ACC112 (cell line): ENCODE measurements around the gene SCN9A.
A peak's percentile ranks its signal among the peaks of the same experiment; 100 is the strongest.

ENCODE experiments used
- H2AFZ ChIP-seq: fragments of 200-600 bp; sonication (generic); one replicate; pipeline ENCODE4 v1.6.0; 2017; ENCODE audit warnings: antibody characterized with exemption, low read length; ENCODE audit not compliant: unreplicated experiment
- H3K27ac ChIP-seq: fragments of 200-600 bp; sonication (generic); 2 replicates; pipeline ENCODE4 v1.5.1; 2014; ENCODE audit warnings: low read depth, mild to moderate bottlenecking, antibody characterized with exemption, low read length, moderate library complexity
- H3K27me3 ChIP-seq: fragments of 200-600 bp; sonication (generic); 2 replicates; pipeline ENCODE4 v1.6.1; 2014; ENCODE audit warnings: mild to moderate bottlenecking, antibody characterized with exemption, low read length, moderate library complexity, mixed read lengths; ENCODE audit not compliant: insufficient read depth
- H3K36me3 ChIP-seq: fragments of 200-600 bp; sonication (generic); 2 replicates; pipeline ENCODE4 v1.6.1; 2016; ENCODE audit warnings: mild to moderate bottlenecking, antibody characterized with exemption, low read length, moderate library complexity, mixed read lengths; ENCODE audit not compliant: insufficient read depth
- H3K4me1 ChIP-seq: fragments of 200-600 bp; sonication (generic); one replicate; pipeline ENCODE4 v1.6.1; 2016; ENCODE audit warnings: low read length, mixed read lengths; ENCODE audit not compliant: insufficient read depth, unreplicated experiment, control insufficient read depth
- H3K4me3 ChIP-seq: fragments of 200-600 bp; sonication (generic); 2 replicates; pipeline ENCODE4 v1.5.1; 2014; ENCODE audit warnings: mild to moderate bottlenecking, low read depth, low read length
- H3K79me2 ChIP-seq: fragments of 200-600 bp; sonication (generic); one replicate; pipeline ENCODE4 v1.6.0; 2016; ENCODE audit warnings: low read length; ENCODE audit not compliant: control insufficient read depth, unreplicated experiment, insufficient read depth

SCN9A gene

DNA sequence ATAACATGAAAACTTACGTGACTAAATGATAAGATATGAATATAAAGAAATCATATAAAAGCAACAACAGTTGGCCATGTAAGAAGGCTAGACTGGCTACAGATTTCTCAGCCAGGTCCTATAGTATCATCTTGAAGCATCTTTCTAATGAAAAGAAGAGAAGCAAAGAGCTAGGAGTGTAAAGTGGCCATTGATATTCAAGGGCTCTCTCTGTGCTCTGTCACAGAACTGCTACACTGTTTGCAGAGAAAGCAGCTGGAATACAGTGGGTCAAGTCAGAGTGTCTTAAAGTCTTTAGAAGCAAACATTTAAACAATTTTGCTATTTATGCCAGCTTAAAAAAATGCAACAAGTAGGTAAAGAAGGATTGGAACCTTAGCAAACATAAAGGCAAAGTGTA, 118.8 kb downstream of the SCN9A start:
- Histone ChIP-seq H3K4me3 (no peak overlapping the region), H3K27ac (no peak overlapping the region), H3K4me1 (no peaks in the 10 kb centered on the region), H3K27me3 (no peaks in the 10 kb centered on the region), H3K79me2 (no peaks in the 10 kb centered on the region), H3K36me3 (no peaks in the 10 kb centered on the region), H2AFZ (no peak overlapping the region)

DNA sequence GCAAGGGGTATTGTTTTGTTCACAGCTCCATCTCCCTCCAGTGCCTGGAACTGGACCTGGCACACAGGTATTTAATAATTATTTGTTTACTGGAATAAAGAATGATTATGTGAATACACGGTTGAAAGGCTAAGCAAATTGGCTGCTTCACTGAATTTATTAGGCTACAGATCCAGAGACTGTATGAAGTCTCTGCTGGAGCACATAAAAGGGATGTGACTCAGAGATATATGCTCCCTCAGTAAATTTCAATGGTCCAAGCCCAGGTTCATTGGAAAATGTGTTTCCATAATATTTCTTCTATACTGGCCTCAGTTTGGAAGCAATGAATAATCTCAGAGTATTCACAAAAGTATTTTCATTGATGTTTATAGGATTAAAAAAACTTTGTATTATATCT, 126.4 kb downstream of the SCN9A start:
- no peak overlapping the region for H2AFZ ChIP-seq
- H3K27ac ChIP-seq, result no peak overlapping the region
- H3K4me3 ChIP-seq, result no peak overlapping the region
- H3K36me3 ChIP-seq, result no peaks in the 10 kb centered on the region
- no peaks in the 10 kb centered on the region for H3K27me3 ChIP-seq
- H3K4me1 ChIP-seq, result no peaks in the 10 kb centered on the region
- no peaks in the 10 kb centered on the region for H3K79me2 ChIP-seq

DNA sequence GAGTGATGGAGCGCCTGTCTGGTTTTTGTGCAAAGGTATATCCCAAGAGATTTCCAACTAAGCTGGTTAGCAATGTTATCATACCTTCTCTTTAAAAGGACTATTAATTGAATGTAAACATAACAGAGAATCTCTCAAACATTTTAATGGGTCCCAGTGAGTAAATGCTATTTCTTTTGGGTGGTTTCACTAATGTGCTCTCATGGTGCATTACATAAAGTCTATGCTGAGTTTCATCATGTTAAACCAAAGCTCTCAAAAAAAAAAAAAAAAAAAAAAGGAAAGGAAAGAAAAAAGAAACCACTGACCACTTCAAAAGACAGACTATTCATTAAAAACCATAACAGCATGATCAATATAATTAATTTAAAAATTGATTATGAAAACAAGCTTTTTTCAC, 128.8 kb downstream of the SCN9A start:
- Histone ChIP-seq H3K79me2 (no peaks in the 10 kb centered on the region), H3K27me3 (no peaks in the 10 kb centered on the region), H2AFZ (no peak overlapping the region), H3K4me3 (no peak overlapping the region), H3K27ac (no peak overlapping the region), H3K4me1 (no peaks in the 10 kb centered on the region), H3K36me3 (no peaks in the 10 kb centered on the region)

DNA sequence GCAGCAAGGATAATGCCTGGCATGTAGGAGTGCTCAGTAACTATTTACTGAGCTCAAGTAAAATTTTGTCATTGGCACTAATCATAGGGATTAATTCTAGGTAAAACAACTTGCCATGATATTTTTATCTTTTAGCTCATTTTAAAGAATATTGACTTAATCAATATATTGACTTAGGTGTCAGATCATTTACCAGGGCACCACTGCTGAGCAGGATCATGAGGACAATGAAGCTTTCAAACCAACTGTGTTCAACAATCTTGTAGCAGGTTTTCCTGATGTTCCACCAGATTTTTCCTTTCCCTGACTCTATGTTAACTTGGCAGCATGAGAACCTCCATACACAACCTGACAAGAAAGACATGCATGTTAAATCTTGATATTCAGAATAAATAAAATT, 133.4 kb downstream of the SCN9A start:
- no peak overlapping the region for H3K4me3 ChIP-seq
- no peaks in the 10 kb centered on the region for H3K36me3 ChIP-seq

DNA sequence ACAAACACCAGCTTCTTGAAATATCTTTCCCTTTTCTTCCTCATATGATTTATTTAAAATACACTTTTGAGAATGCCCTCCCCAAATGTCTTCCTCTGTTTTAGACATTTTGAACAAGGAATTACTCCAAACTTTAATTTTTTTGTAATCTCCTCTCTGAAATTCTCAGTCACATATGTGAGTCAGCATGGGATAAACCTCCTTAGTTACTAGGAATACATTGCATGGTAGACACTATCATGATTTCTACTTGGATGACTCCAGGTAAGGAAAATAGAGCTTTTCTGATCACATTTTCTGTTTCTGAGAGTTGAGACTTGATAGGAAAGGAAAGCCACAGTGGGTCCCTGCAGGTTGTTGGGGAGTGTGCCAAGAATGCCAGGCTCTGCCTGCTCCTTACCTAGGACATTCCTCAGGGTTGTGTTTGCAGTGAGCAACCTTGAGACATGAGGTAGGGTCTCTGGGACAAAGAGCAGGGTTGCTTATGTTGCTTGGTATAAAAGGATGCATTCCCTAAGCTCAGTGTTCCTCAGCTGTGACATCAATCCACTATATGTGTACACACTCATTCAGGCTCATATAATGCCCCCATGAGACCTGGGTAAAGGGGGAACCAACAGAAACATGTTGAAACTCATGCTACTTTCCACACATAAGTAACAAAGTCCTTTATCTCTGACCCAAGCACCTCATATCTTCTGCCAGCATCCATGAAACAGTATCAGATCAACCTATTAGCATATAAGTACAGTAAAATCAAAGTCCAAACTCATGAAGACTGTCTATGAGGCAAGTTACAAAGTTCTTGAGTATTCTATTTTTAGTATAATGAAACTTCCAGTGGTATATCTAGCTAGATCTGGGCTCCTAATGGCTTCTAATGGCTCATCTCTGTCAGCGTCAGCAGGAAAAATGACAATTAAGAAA, 135.1 kb downstream of the SCN9A start:
- peak overlapping the region; percentile 42 for H2AFZ ChIP-seq
- H3K36me3 ChIP-seq, result no peaks in the 10 kb centered on the region
- no peak overlapping the region for H3K4me3 ChIP-seq
- H3K79me2 ChIP-seq, result no peaks in the 10 kb centered on the region
- H3K4me1 ChIP-seq, result peaks cover 32% of the 10 kb centered on the region
- peak overlapping the region; percentile 82 for H3K27ac ChIP-seq
- H3K27me3 ChIP-seq, result no peaks in the 10 kb centered on the region

More for the DNA sequence above, 133.4 kb downstream of the SCN9A start:
- H3K4me1 ChIP-seq, result peaks cover 32% of the 10 kb centered on the region
- H3K27ac ChIP-seq, result no peak overlapping the region
- no peaks in the 10 kb centered on the region for H3K79me2 ChIP-seq
- no peak overlapping the region for H2AFZ ChIP-seq
- H3K27me3 ChIP-seq, result no peaks in the 10 kb centered on the region

DNA sequence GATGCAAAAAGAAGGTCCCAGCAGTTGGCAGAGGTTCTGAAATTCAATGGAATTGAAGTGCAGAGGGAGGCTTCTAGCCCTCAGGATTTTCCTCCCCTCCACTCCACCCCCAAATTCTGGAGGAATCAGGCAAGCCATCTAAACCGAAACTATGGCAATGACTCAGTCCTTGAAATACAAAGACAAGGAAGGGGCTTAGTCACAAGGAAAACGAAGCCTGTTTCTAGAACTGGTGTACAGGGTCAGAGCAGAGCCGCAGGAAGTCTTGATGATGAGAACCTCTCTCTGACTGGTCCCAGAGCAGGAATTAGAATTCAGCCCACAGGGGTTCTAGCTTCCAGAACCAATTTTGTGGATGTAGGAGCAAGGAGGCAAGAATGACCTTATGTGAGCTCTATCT, 136.2 kb downstream of the SCN9A start:
- Histone ChIP-seq H3K36me3 (no peaks in the 10 kb centered on the region), H3K27ac (peak overlapping the region; percentile 82), H3K4me1 (peaks cover 39% of the 10 kb centered on the region), H3K4me3 (peak overlapping the region; percentile 55), H2AFZ (peak overlapping the region; percentile 56), H3K79me2 (no peaks in the 10 kb centered on the region), H3K27me3 (no peaks in the 10 kb centered on the region)

DNA sequence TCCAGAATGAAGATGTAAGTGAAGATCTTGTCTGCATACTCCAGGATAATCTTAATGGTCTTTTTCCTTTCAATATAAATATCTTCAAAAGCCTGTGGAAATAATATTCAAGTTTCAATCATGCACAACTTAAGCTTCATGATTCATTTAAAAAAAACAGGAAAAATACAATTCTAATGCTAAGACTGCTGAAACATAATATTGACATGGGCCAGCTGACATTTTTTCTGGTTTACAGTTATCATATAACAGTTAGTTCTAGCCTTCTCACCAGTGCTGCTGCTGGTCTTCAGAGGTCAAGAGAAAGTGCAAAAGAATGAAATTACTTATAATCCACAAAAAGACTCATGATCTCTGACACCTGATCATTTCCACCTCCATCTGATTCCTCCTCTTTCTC, 137.6 kb downstream of the SCN9A start:
- no peak overlapping the region for H2AFZ ChIP-seq
- peak overlapping the region; percentile 82 for H3K27ac ChIP-seq

DNA sequence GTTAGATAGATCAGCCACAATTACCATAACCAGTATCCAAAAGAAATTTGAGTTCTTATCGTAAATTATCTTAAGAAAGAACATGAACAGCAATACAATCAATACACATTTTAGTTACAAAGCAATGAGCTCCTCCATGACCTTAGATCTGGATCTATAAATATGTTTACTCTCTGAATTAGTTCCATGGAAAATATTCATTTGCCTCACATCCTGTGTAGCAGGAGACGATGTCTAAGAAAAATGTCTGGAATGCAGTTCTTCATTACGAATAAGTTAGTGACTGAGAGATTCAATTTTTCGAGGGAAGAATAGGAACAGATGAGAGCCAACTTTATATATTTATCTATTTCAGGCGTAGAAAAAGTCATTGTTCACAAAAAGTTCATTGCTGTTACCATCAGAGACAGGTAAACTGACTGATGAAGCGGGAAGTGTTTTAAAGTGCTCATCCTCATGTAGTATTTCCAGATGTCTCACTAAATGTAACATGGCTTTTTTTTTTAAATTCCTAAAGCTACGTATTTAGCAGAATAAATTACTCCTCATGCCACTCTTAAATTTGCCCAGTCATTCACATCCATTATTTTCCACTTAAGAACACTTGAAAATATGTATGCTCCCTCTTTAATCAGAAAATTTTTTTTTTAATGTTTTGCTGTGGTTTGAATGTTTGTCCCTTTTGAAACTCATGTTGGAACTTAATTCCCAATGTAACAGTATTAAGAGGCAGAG, 141.5 kb downstream of the SCN9A start:
- Histone ChIP-seq H3K4me1 (peaks cover 61% of the 10 kb centered on the region), H3K79me2 (no peaks in the 10 kb centered on the region), H3K27me3 (no peaks in the 10 kb centered on the region), H3K36me3 (no peaks in the 10 kb centered on the region), H3K27ac (peak overlapping the region; percentile 80), H3K4me3 (peak overlapping the region; percentile 34; the same call in 1 of the 2 replicates), H2AFZ (peak overlapping the region; percentile 53)

More for the DNA sequence above, 137.6 kb downstream of the SCN9A start:
- no peaks in the 10 kb centered on the region for H3K36me3 ChIP-seq
- H3K79me2 ChIP-seq, result no peaks in the 10 kb centered on the region
- peaks cover 52% of the 10 kb centered on the region for H3K4me1 ChIP-seq
- no peaks in the 10 kb centered on the region for H3K27me3 ChIP-seq
- H3K4me3 ChIP-seq, result no peak overlapping the region

DNA sequence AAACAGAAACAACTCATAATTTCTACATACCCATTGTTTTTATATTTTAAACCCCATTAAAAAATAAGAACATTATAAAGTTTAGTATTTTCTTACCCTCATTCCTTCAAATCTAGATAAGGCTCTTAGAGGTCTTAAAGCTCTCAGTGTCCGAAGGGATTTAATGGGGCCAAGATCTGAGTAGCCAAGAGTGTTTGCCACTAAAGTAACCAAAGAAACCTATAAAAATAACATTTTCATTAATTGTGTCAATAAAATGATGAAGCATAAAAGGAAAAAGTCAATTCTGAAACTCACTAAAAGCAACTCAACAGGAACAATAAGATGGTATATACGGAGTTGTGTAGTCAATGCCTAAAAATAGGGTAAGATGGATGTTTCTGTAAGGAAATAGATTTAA, 142.5 kb downstream of the SCN9A start:
- H3K36me3 ChIP-seq, result no peaks in the 10 kb centered on the region
- no peak overlapping the region for H2AFZ ChIP-seq
- H3K27me3 ChIP-seq, result no peaks in the 10 kb centered on the region
- H3K27ac ChIP-seq, result peak overlapping the region; percentile 80
- peaks cover 50% of the 10 kb centered on the region for H3K4me1 ChIP-seq
- no peaks in the 10 kb centered on the region for H3K79me2 ChIP-seq
- no peak overlapping the region for H3K4me3 ChIP-seq

DNA sequence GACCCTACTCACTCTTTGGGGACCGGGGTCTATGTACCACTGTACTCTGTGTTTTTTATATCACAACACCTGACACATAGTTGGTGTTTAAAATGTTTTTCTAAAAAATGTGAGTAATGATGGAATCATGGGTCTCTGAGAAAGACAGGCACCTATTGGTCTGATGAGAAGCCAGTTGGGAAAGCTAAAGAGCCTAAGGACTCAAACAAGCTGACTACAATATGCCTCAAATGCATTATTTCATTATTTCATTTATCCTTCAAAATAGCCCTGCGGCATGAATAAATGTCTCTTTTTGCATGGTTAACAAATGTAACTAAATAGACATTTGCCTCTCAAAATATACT, 145.0 kb downstream of the SCN9A start:
- Histone ChIP-seq H3K36me3 (no peaks in the 10 kb centered on the region), H3K27me3 (no peaks in the 10 kb centered on the region), H2AFZ (no peak overlapping the region), H3K79me2 (no peaks in the 10 kb centered on the region), H3K4me3 (no peak overlapping the region), H3K27ac (peak overlapping the region; percentile 84), H3K4me1 (peaks cover 43% of the 10 kb centered on the region)
